IMR-90 (cell line): ENCODE data around the gene MGST2. TPM values are rescaled to one million over a fixed set of nuclear protein-coding genes. Genes with fewer than 3 reads are reported as not detected.

Experiments
- ATAC-seq: fragments of 200-7000 bp; cut with Tn5 transposase; 2 replicates; pipeline ENCODE4 v1.9.1; 2020; ENCODE audit warnings: low read depth, mild to moderate bottlenecking, moderate library complexity
- BruUV-seq: library from RNA; stranded (reverse); fragments of 400-500 nt; replicated peaks from 2 replicates; lab custom pipeline; 2021; lab: Mats Ljungman, UMichigan
- CTCF ChIA-PET: fragments of 300-600 bp; formaldehyde crosslinking; extraction: SDS; loops from one replicate; lab custom pipeline; 2021; ENCODE audit warnings: antibody characterized with exemption; lab: Yijun Ruan, JAX
- POLR2A ChIA-PET: fragments of 300-600 bp; sonication (Branson Sonifier 250); formaldehyde crosslinking; loops from one replicate; lab custom pipeline; 2022; ENCODE audit warnings: antibody characterized with exemption; ENCODE audit not compliant: unreplicated experiment; lab: Charles Lee
- DNase-seq: peaks from one replicate; pipeline ENCODE4 v3.0.0; 2013
- H2AFZ ChIP-seq: replicated peaks from 2 replicates; pipeline ENCODE3; 2013; ENCODE audit warnings: low read length, mild to moderate bottlenecking; ENCODE audit not compliant: poor library complexity
- H2AK5ac ChIP-seq: 2 replicates; pipeline ENCODE4 v1.6.1; 2013; ENCODE audit warnings: low read depth, low read length, inconsistent platforms
- H2AK9ac ChIP-seq: replicated peaks from 2 replicates; pipeline ENCODE3; 2013; ENCODE audit warnings: mild to moderate bottlenecking, low read depth, low read length, moderate library complexity; ENCODE audit not compliant: poor library complexity
- H2BK120ac ChIP-seq: 2 replicates; pipeline ENCODE4 v1.6.1; 2013; ENCODE audit warnings: low read depth, low read length, inconsistent platforms
- H2BK15ac ChIP-seq: 3 replicates; pipeline ENCODE4 v1.6.1; 2013; ENCODE audit warnings: low read depth, low read length, inconsistent platforms
- H2BK20ac ChIP-seq: 2 replicates; pipeline ENCODE4 v1.6.1; 2013; ENCODE audit warnings: low read depth, mild to moderate bottlenecking, inconsistent platforms, low read length, moderate library complexity
- H2BK5ac ChIP-seq: 2 replicates; pipeline ENCODE4 v1.6.1; 2013; ENCODE audit warnings: mild to moderate bottlenecking, low read depth, low read length, inconsistent platforms; ENCODE audit not compliant: poor library complexity, severe bottlenecking
- H3K14ac ChIP-seq: replicated peaks from 2 replicates; pipeline ENCODE4 v1.6.1; 2013; ENCODE audit warnings: low read depth, low read length, inconsistent platforms
- H3K18ac ChIP-seq: 2 replicates; pipeline ENCODE4 v1.6.1; 2013; ENCODE audit warnings: low read depth, low read length, control low read depth
- H3K23ac ChIP-seq: 2 replicates; pipeline ENCODE4 v1.6.1; 2013; ENCODE audit warnings: low read depth, low read length, inconsistent platforms
- H3K27ac ChIP-seq: 2 replicates; pipeline ENCODE4 v1.5.1; 2013; ENCODE audit warnings: mild to moderate bottlenecking, control low read depth, low read length; ENCODE audit not compliant: insufficient read depth
- H3K27me3 ChIP-seq: 2 replicates; pipeline ENCODE4 v1.6.1; 2013; ENCODE audit warnings: low read length; ENCODE audit not compliant: control insufficient read depth, insufficient read depth
- H3K36me3 ChIP-seq: 2 replicates; pipeline ENCODE4 v1.6.1; 2013; ENCODE audit warnings: low read length, mixed read lengths; ENCODE audit not compliant: control insufficient read depth, insufficient read depth
- H3K4ac ChIP-seq: 2 replicates; pipeline ENCODE4 v1.6.1; 2013; ENCODE audit warnings: low read depth, low read length, inconsistent platforms
- H3K4me1 ChIP-seq: 2 replicates; pipeline ENCODE4 v1.6.1; 2013; ENCODE audit warnings: low read length, mixed read lengths; ENCODE audit not compliant: control insufficient read depth, insufficient read depth
- H3K4me2 ChIP-seq: 2 replicates; pipeline ENCODE4 v1.6.1; 2013; ENCODE audit warnings: low read depth, mild to moderate bottlenecking, control low read depth, low read length, moderate library complexity
- H3K4me3 ChIP-seq: 2 replicates; pipeline ENCODE4 v1.5.1; 2013; ENCODE audit warnings: low read depth, mild to moderate bottlenecking, control low read depth, low read length, moderate library complexity; ENCODE audit not compliant: insufficient read depth
- H3K56ac ChIP-seq: 2 replicates; pipeline ENCODE4 v1.6.1; 2013; ENCODE audit warnings: low read length, inconsistent platforms; ENCODE audit not compliant: insufficient read depth; ENCODE audit errors: extremely low read depth
- H3K79me1 ChIP-seq, 2 experiments: 2 replicates each; pipeline ENCODE4 v1.6.1; 2013; ENCODE audit warnings: low read length in 2 of 2, inconsistent platforms in 1 of 2, low read depth in 1 of 2
- H3K9ac ChIP-seq: 2 replicates; pipeline ENCODE4 v1.6.1; 2013; ENCODE audit warnings: low read depth, low read length, control low read depth
- H3K9me1 ChIP-seq: 2 replicates; pipeline ENCODE4 v1.6.1; 2013; ENCODE audit warnings: low read length, inconsistent platforms; ENCODE audit not compliant: insufficient read depth
- H3K9me3 ChIP-seq: 2 replicates; pipeline ENCODE4 v1.6.1; 2013; ENCODE audit warnings: low read length; ENCODE audit not compliant: control insufficient read depth, insufficient read depth
- H4K20me1 ChIP-seq: 2 replicates; pipeline ENCODE4 v1.6.1; 2013; ENCODE audit warnings: low read length, inconsistent platforms; ENCODE audit not compliant: insufficient read depth
- H4K5ac ChIP-seq: 2 replicates; pipeline ENCODE4 v1.6.1; 2013; ENCODE audit warnings: mild to moderate bottlenecking, low read depth, low read length, control low read depth
- H4K8ac ChIP-seq, 2 experiments: 2 replicates each; pipeline ENCODE4 v1.6.1; 2013; ENCODE audit warnings: low read depth in 2 of 2, low read length in 2 of 2, control low read depth in 1 of 2, inconsistent platforms in 1 of 2
- H4K91ac ChIP-seq: 2 replicates; pipeline ENCODE4 v1.6.1; 2013; ENCODE audit warnings: low read depth, low read length, inconsistent platforms; ENCODE audit not compliant: insufficient read depth
- BHLHE40 ChIP-seq: fragments of 150-350 bp; IDR thresholded peaks from 2 replicates; pipeline ENCODE4 v1.6.1; 2016; ENCODE audit warnings: mild to moderate bottlenecking, low read depth, low read length
- CEBPB ChIP-seq: IDR thresholded peaks from 2 replicates; pipeline ENCODE4 v1.6.1; 2012; ENCODE audit warnings: low read depth, low read length, improper control_type of control experiment
- MAZ ChIP-seq: IDR thresholded peaks from 2 replicates; pipeline ENCODE4 v1.6.1; 2012; ENCODE audit warnings: low read depth, mild to moderate bottlenecking, low read length, improper control_type of control experiment, moderate library complexity, borderline replicate concordance
- MXI1 ChIP-seq: IDR thresholded peaks from 2 replicates; pipeline ENCODE4 v1.6.1; 2012; ENCODE audit warnings: low read depth, mild to moderate bottlenecking, low read length, moderate library complexity, borderline replicate concordance
- NFE2L2 ChIP-seq: fragments of 150-350 bp; IDR thresholded peaks from 2 replicates; pipeline ENCODE4 v1.6.1; 2016; ENCODE audit warnings: low read depth, mild to moderate bottlenecking, low read length
- RAD21 ChIP-seq: IDR thresholded peaks from 2 replicates; pipeline ENCODE4 v1.6.1; 2012; ENCODE audit warnings: low read length, improper control_type of control experiment
- RFX5 ChIP-seq: IDR thresholded peaks from 2 replicates; pipeline ENCODE4 v1.8.0; 2012; ENCODE audit warnings: low read depth, mild to moderate bottlenecking, low read length, moderate library complexity
- WGBS, 2 experiments: methylation state at CpG; one replicate each; pipeline versions ENCODE4 v1.1.5 to v1.1.7; 2013; ENCODE audit warnings: missing lambda C conversion rate in 2 of 2; ENCODE audit not compliant: insufficient read length in 1 of 2; ENCODE audit errors: extremely low coverage in 2 of 2; 5-methylcytosine and 5-hydroxymethylcytosine counted together
- dilution Hi-C: fragments of 300-500 bp; cut with HindIII; formaldehyde crosslinking; loops from one replicate; pipeline ENCODE4 v1.14.3; 2018; ENCODE audit warnings: low sequenced_read_pairs; ENCODE audit not compliant: unreplicated experiment
- in situ Hi-C: fragments of 300-500 bp; cut with MboI; formaldehyde crosslinking; loops from 3 replicates; pipeline ENCODE4 v1.14.3; 2019; ENCODE audit warnings: low sequenced_read_pairs, inconsistent platforms, mixed read lengths
- intact Hi-C: fragments of 100-400 bp; cut with micrococcal nuclease; formaldehyde crosslinking; loops from 2 replicates; pipeline ENCODE4 v1.10.0; 2022
- polyA plus RNA-seq, 3 experiments: library from polyadenylated mRNA; depleted of rRNA; stranded (reverse); fragments of >200 nt; gene quantifications; 2 replicates each; pipeline ENCODE4 v1.2.3, GENCODE V29; 2012; ENCODE audit warnings: low replicate concordance in 1 of 3
- total RNA-seq: library from RNA; depleted of rRNA; stranded (reverse); fragments of >200 nt; gene quantifications from 2 replicates; pipeline ENCODE4 v1.2.3, GENCODE V29; 2012
- TF ChIP-seq, protein P1 (sequence below): fragments of 150-350 bp; IDR thresholded peaks from 2 replicates; pipeline ENCODE4 v1.6.1; 2016; ENCODE audit warnings: low read depth, mild to moderate bottlenecking, low read length, moderate library complexity, borderline replicate concordance
- TF ChIP-seq, protein P2 (sequence below): fragments of 150-350 bp; IDR thresholded peaks from 2 replicates; pipeline ENCODE4 v1.6.1; 2017; ENCODE audit warnings: mild to moderate bottlenecking, antibody characterized with exemption, low read length, low read depth

Gene MGST2
- total and polyA plus RNA-seq, 2 of the 4 experiments (the other 2 are of a cell fraction): 4.8 to 10.5 TPM

DNA sequence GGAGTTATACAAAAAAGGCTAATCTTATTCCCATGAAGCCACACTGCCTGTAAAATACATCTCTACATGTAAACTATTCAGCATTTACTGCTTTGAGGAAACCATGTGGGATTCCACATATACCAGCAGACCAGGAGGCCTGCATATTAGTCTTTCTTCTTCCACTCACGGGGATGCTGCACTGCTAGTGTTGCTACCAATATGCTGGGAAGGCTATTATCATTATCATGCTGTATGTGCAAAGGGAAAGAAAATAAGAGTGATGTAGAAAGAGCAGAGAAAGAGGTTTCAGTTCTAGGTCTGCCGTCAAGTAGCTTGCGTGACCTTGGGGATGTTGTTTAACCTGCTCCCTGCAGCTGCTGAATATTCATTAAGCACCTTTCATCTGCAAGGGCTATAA is 61.0 kb downstream of the MGST2 start:
- Histone ChIP-seq H3K9me1 (no peaks in the 10 kb centered on the region), H3K27ac (no peak overlapping the region), H3K4me1 (no peaks in the 10 kb centered on the region), H3K23ac (no peak overlapping the region; the same call in 1 of the 2 replicates), H2BK5ac (no peak overlapping the region), H3K56ac (no peak overlapping the region), H3K9ac (no peak overlapping the region), H3K18ac (no peak overlapping the region), H2AK5ac (no peak overlapping the region), H4K8ac (no peak overlapping the region), H3K4me3 (no peak overlapping the region), H3K9me3 (no peaks in the 10 kb centered on the region), H4K5ac (no peak overlapping the region), H2AK9ac (no peak overlapping the region), H3K36me3 (no peaks in the 10 kb centered on the region; the same call in 1 of the 2 replicates), H3K4me2 (no peak overlapping the region), H2BK15ac (no peak overlapping the region), H4K91ac (no peak overlapping the region), H4K20me1 (no peaks in the 10 kb centered on the region), H2BK120ac (no peak overlapping the region), H3K14ac (no peak overlapping the region), H3K4ac (no peak overlapping the region), H3K79me1 (no peaks in the 10 kb centered on the region), H3K27me3 (no peaks in the 10 kb centered on the region), H2BK20ac (no peak overlapping the region), H2AFZ (no peak overlapping the region)
- no peak for ATAC-seq
- dilution Hi-C loops (no loop called here), intact Hi-C loops (no loop called here), in situ Hi-C loops (no loop called here)
- no TSS peak for BruUV-seq
- ChIA-PET POLR2A (no interaction called here), CTCF (no interaction called here)
- DNase-seq: no peak
- no CpG with 5 or more reads among the region's 3 CpGs for WGBS, 2 experiments
- TF ChIP-seq MAZ: no peak
- TF ChIP-seq, protein P1, sequence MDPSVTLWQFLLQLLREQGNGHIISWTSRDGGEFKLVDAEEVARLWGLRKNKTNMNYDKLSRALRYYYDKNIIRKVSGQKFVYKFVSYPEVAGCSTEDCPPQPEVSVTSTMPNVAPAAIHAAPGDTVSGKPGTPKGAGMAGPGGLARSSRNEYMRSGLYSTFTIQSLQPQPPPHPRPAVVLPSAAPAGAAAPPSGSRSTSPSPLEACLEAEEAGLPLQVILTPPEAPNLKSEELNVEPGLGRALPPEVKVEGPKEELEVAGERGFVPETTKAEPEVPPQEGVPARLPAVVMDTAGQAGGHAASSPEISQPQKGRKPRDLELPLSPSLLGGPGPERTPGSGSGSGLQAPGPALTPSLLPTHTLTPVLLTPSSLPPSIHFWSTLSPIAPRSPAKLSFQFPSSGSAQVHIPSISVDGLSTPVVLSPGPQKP: no peak
- no peak for TF ChIP-seq NFE2L2
- TF ChIP-seq RAD21: no peak
- TF ChIP-seq, protein P2, sequence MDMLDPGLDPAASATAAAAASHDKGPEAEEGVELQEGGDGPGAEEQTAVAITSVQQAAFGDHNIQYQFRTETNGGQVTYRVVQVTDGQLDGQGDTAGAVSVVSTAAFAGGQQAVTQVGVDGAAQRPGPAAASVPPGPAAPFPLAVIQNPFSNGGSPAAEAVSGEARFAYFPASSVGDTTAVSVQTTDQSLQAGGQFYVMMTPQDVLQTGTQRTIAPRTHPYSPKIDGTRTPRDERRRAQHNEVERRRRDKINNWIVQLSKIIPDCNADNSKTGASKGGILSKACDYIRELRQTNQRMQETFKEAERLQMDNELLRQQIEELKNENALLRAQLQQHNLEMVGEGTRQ: no peak
- no peak for TF ChIP-seq CEBPB
- TF ChIP-seq MXI1: no peak
- no peak for TF ChIP-seq BHLHE40
- no peak for TF ChIP-seq RFX5
